HEK293 (cell line): ENCODE measurements around the gene LRRC2.

Source experiments
- BCL6B ChIP-seq: fragments of 450-650 bp; formaldehyde crosslinking; IDR thresholded peaks from 2 replicates; pipeline ENCODE4 v1.5.1; 2017; ENCODE audit warnings: missing biosample characterization, missing genetic modification characterization
- CTCF ChIP-seq: fragments of 450-650 bp; formaldehyde crosslinking; IDR thresholded peaks from 2 replicates; pipeline ENCODE4 v1.5.1; 2016; ENCODE audit warnings: missing biosample characterization, missing genetic modification characterization
- TCF7L2 ChIP-seq: IDR thresholded peaks from 2 replicates; pipeline ENCODE4 v1.6.1; 2011; ENCODE audit warnings: low read depth, mild to moderate bottlenecking, inconsistent platforms, low read length, moderate library complexity, borderline replicate concordance
- ZFP37 ChIP-seq: fragments of 450-650 bp; formaldehyde crosslinking; IDR thresholded peaks from 2 replicates; pipeline ENCODE4 v1.5.1; 2016; ENCODE audit warnings: missing biosample characterization, missing genetic modification characterization
- ZNF324 ChIP-seq: fragments of 450-650 bp; formaldehyde crosslinking; IDR thresholded peaks from 2 replicates; pipeline ENCODE4 v1.5.1; 2016; ENCODE audit warnings: missing biosample characterization, missing genetic modification characterization
- ZNF433 ChIP-seq: fragments of 450-650 bp; formaldehyde crosslinking; IDR thresholded peaks from 2 replicates; pipeline ENCODE4 v1.5.1; 2016; ENCODE audit warnings: missing biosample characterization, missing genetic modification characterization, low read depth
- ZNF610 ChIP-seq: fragments of 450-650 bp; formaldehyde crosslinking; IDR thresholded peaks from 2 replicates; pipeline ENCODE4 v1.5.1; 2016; ENCODE audit warnings: missing biosample characterization, missing genetic modification characterization, borderline replicate concordance

GRCh38 chr3:46496746-46497555 is 69.2 kb downstream of the LRRC2 start:
- TF ChIP-seq CTCF = no peak
- no peak for TF ChIP-seq ZNF324 (tag by site-specific recombination)
- no peak for TF ChIP-seq ZNF610 (tag by site-specific recombination)
- no peak for TF ChIP-seq ZFP37 (tag by site-specific recombination)
- no peak for TF ChIP-seq TCF7L2
- TF ChIP-seq ZNF433 (tag by site-specific recombination) = no peak
- TF ChIP-seq BCL6B (tag by site-specific recombination) = no peak
